Astrocyte of the spinal cord (primary cell): ENCODE measurements around the gene PSMB4.
A peak's percentile ranks its signal among the peaks of the same experiment; 100 is the strongest.

Source experiments
- DNase-seq: peaks from one replicate; pipeline ENCODE4 v3.0.0; 2011; ENCODE audit warnings: low read depth, low spot score
- H3K4me3 ChIP-seq: 2 replicates; pipeline ENCODE4 v1.5.1; 2011; ENCODE audit warnings: low read depth, mild to moderate bottlenecking, low read length, moderate library complexity
- CTCF ChIP-seq: IDR thresholded peaks from 2 replicates; pipeline ENCODE4 v1.5.1; 2012; ENCODE audit warnings: low read depth, mild to moderate bottlenecking, low read length, inconsistent platforms
- in situ Hi-C: cut with HindIII; loops from 2 replicates; pipeline ENCODE4 v1.10.0; 2017; ENCODE audit warnings: low sequenced_read_pairs

The PSMB4 gene

GRCh38 chr1:151364996-151365395 lies 34.4 kb upstream of the PSMB4 start:
- in situ Hi-C loops, result no loop called here
- H3K4me3 ChIP-seq, result no peak overlapping the region
- TF ChIP-seq CTCF, result peak; percentile 12
- DNase-seq, result no peak

- DNase-seq, result no peak
- TF ChIP-seq CTCF, result no peak
- no peak overlapping the region for H3K4me3 ChIP-seq
- in situ Hi-C loops, result no loop called here
These were observed 31.5 kb upstream of the PSMB4 start for GRCh38 chr1:151367658-151368392.

GRCh38 chr1:151368393-151369301 lies 30.7 kb upstream of the PSMB4 start:
- no peak overlapping the region for H3K4me3 ChIP-seq
- in situ Hi-C loops, result no loop called here
- TF ChIP-seq CTCF, result no peak
- no peak for DNase-seq

- no peak for TF ChIP-seq CTCF
- no peak for DNase-seq
- in situ Hi-C loops, result no loop called here
- no peak overlapping the region for H3K4me3 ChIP-seq
These were observed 30.1 kb upstream of the PSMB4 start for GRCh38 chr1:151369302-151369610.

- no peak overlapping the region for H3K4me3 ChIP-seq
- in situ Hi-C loops, result no loop called here
- TF ChIP-seq CTCF, result no peak
- DNase-seq, result no peak
These were observed 29.7 kb upstream of the PSMB4 start for GRCh38 chr1:151369621-151370048.

- no peak for TF ChIP-seq CTCF
- H3K4me3 ChIP-seq, result no peak overlapping the region
- in situ Hi-C loops, result no loop called here
- no peak for DNase-seq
These were observed 29.0 kb upstream of the PSMB4 start for GRCh38 chr1:151370211-151370911.
